GM12872 (cell line): ENCODE measurements around the gene PARP3.

Experiments
- TF ChIP-seq, protein P1 (sequence below): IDR thresholded peaks from 3 replicates; pipeline ENCODE4 v1.5.1; 2011; ENCODE audit warnings: low read depth, mild to moderate bottlenecking, low read length, moderate library complexity; ENCODE audit not compliant: insufficient read depth

Gene PARP3

DNA sequence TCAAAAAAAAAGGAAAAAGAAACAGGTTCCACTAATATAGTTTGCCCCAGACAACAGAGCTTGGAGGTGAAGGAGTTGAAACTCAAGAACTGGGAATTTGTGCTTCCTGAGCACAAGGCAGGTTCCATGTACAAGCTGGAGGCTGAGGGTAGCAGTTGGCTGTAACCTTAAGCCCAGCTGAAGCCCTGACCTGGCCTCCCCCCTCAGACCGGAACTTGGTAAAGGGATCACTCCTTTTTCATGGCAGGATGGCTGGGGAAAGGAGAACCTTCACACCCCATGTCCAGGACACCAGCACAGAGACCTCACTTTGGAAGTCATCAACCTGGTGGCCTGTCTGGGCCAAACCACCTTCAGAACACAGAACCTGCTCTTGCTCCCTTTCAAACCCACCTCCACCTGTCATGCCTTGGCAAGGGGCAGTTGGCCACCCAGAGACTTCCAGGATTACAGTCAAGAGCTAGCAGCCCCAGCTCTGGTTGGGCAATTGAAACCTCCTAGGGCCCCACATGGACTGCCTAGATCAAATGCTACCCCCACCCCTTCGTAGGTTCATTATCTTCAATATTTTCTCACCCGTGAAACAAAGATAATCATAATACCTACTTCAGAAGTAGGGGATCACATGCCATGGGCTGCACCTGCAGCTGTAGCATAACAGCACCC lies 50.0 kb downstream of the PARP3 start:
- TF ChIP-seq, protein P1, sequence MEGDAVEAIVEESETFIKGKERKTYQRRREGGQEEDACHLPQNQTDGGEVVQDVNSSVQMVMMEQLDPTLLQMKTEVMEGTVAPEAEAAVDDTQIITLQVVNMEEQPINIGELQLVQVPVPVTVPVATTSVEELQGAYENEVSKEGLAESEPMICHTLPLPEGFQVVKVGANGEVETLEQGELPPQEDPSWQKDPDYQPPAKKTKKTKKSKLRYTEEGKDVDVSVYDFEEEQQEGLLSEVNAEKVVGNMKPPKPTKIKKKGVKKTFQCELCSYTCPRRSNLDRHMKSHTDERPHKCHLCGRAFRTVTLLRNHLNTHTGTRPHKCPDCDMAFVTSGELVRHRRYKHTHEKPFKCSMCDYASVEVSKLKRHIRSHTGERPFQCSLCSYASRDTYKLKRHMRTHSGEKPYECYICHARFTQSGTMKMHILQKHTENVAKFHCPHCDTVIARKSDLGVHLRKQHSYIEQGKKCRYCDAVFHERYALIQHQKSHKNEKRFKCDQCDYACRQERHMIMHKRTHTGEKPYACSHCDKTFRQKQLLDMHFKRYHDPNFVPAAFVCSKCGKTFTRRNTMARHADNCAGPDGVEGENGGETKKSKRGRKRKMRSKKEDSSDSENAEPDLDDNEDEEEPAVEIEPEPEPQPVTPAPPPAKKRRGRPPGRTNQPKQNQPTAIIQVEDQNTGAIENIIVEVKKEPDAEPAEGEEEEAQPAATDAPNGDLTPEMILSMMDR = no peak

DNA sequence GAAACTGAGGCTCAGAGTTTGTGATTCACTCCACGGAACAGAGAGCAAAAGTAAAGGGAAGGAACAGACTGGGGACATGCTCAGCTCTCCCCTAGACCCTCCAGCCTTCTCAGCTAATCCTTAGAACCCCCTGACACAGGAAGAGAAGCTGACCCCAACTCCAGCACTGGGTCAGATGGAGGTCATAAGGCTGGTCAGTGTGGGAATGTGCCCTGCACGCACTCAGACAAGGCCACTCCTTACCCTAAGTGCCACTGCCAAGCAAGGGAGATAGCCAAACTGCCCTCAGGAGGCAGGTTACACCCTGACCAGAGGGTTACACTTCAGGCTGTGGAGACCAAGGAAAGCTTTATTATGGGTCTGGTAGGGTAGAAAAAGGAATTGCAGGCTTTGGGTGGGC lies 52.4 kb downstream of the PARP3 start:
- TF ChIP-seq, protein P1 = no peak

DNA sequence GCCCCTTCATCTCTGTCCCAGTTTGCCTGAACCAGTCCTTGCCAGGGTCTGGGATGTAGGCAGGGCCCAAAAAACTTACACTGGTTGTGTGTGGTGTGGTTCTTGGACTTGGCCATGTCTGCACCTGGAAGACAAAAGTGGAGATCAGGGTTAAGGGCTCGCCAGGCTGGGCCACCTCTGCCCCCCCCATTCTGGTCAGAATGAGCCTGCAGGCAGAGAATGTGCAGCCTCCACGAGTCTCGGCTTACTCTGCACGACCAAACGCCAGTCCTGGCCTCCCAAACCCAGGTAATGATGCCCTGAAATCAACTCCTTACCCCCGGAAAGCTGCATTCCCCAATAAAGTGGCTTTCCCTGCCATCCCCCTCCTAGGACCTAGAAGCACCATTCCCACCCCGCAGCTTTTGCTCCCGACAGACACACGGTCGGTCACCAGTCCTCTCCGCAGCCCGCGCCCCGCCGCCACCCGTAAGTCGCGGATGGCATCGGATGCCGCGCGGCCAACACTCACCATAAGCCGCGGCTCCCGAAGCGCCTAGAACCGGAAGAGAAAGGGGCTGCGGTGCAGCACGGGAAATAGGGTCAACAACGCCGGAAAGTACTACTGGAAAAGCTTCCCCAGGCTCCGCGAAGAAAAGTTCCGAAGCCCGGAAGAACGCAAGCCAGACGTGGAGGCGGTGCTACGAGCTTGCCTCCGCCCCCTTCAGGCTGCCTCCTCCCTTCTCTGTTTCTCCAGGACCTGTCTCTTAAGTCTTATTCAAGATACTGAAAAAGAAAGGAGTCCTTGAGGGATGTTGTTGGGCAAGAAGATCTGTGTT lies 53.4 kb downstream of the PARP3 start, which contains the start of gene RPL29:
Gene RPL29, minus strand, starts transcription at position 550 of the 818 bp plus-strand sequence. Its CDS starts 434 bp downstream, at position 116.
- TF ChIP-seq, protein P1 = no peak

DNA sequence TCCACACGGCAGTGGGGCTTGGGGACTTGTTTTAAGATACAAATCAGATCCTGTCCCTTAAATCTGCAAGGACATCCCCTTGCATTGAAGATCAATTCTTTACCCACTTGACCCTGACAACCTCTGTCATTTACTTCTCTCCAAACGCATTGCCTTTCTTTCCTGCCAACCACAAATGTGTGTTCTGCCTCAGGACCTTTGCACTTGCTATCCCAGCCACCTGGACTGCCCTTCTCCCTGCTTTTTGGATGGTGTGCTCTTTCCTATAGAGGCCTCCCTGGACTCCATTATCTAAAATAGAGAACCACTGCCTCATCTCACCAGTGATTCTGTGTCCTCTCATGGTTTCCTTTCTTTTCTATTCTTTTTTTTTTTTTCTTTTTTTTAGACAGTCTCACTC lies 55.0 kb downstream of the PARP3 start:
- TF ChIP-seq, protein P1 = no peak

DNA sequence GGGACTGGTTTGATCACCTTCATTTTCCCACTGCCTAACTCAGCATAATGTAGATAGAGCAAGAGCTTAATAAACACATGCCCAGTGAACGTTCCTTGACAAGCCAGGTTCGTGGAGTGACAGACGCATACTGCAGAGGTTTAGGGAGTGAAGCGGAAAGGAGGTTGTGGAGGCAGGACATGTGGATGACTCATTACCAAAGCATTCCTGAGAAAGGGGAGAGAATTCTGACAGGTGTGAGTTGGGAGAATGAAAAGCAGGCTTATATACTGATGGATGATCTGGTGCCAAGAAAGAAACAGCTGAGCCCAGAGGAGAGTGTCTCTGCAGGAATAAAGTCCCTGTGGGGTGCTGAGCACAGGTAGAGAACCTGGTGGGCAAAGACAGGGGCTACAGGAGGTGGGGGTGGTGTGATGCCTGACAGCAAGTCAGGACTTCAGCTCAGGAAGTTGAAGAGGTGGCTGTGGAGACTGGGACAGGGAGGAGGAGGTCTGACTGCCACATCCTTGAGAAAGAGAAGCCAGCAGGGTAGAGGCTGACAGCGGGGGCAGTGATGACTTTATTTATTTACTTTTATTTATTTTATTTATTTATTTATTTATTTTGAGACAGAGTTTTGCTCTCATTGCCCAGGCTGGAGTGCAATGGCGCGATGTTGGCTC lies 55.9 kb downstream of the PARP3 start:
- TF ChIP-seq, protein P1 = no peak
